Subcutaneous adipose tissue (tissue), 4 donors: ENCODE results near the gene ZNF830. TPM values are rescaled to one million over a fixed set of nuclear protein-coding genes. Genes with fewer than 3 reads are reported as not detected.

ENCODE experiments used
- total RNA-seq, 4 donors: library from RNA; depleted of rRNA; stranded (reverse); fragments of >200 nt; gene quantifications; one replicate each; pipeline ENCODE4 v1.1.0, GENCODE V29; 2016
- TF ChIP-seq, protein P1 (sequence below): fragments of 450-650 bp; IDR thresholded peaks from one replicate; pipeline ENCODE4 v1.5.1; 2016; ENCODE audit warnings: low read depth, mild to moderate bottlenecking, control low read depth, antibody characterized with exemption, moderate library complexity

The ZNF830 gene, protein sequence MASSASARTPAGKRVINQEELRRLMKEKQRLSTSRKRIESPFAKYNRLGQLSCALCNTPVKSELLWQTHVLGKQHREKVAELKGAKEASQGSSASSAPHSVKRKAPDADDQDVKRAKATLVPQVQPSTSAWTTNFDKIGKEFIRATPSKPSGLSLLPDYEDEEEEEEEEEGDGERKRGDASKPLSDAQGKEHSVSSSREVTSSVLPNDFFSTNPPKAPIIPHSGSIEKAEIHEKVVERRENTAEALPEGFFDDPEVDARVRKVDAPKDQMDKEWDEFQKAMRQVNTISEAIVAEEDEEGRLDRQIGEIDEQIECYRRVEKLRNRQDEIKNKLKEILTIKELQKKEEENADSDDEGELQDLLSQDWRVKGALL
- total RNA-seq: 10 to 100 TPM in 1 of 4 donors, 1 to 10 TPM in 3; 8.5 to 10.7 (median 9.6) TPM

GRCh38 chr17:34961093-34961911 is at the start of gene ZNF830, which contains the start of gene CCT6B:
Gene ZNF830, plus strand, starts transcription at chr17:34961540. Its CDS starts 27 bp downstream, at chr17:34961567.
Gene CCT6B, minus strand, starts transcription at chr17:34961460. Its CDS starts 67 bp downstream, at chr17:34961393.
- TF ChIP-seq, protein P1, sequence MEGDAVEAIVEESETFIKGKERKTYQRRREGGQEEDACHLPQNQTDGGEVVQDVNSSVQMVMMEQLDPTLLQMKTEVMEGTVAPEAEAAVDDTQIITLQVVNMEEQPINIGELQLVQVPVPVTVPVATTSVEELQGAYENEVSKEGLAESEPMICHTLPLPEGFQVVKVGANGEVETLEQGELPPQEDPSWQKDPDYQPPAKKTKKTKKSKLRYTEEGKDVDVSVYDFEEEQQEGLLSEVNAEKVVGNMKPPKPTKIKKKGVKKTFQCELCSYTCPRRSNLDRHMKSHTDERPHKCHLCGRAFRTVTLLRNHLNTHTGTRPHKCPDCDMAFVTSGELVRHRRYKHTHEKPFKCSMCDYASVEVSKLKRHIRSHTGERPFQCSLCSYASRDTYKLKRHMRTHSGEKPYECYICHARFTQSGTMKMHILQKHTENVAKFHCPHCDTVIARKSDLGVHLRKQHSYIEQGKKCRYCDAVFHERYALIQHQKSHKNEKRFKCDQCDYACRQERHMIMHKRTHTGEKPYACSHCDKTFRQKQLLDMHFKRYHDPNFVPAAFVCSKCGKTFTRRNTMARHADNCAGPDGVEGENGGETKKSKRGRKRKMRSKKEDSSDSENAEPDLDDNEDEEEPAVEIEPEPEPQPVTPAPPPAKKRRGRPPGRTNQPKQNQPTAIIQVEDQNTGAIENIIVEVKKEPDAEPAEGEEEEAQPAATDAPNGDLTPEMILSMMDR: no peak

GRCh38 chr17:34913001-34913400 is 48.3 kb upstream of the ZNF830 start:
- TF ChIP-seq, protein P1: no peak

- TF ChIP-seq, protein P1: no peak
Measured at GRCh38 chr17:34916120-34916519, 45.2 kb upstream of the ZNF830 start.

DNA sequence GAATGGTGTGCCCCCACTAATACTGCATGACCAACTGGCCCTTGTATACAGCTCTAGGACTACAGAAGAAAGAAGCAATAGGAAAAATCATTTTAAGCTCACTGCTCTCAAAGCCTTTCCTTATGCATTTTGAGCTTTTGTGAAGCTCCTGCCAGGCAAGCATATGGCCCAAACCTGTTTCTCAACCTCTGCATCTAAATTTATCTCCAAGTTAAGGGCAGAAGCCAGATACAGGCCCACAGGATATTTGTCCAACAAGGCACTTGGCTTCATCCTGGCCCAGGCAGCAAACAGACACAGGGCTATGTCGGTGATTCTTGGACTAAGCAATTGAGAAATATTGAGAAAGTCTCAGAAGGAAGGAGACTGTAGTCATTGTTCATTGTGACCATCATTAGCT is 44.0 kb upstream of the ZNF830 start:
- TF ChIP-seq, protein P1: no peak

DNA sequence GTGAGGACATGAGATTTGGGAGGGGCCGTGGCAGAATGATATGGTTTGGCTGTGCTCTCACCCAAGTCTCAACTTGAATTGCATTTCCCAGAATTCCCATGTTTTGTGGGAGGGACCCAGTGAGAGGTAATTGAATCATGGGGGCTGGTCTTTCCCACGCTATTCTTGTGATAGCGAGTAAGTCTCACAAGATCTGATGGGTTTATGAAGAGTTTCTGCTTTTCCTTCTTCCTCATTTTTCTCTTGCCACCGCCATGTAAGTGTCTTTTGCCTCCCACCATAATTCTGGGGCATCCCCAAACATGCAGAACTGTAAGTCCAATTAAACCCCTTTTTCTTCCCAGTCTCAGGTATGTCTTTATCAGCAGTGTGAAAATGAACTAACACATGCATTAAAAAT is 40.7 kb upstream of the ZNF830 start:
- TF ChIP-seq, protein P1: no peak

DNA sequence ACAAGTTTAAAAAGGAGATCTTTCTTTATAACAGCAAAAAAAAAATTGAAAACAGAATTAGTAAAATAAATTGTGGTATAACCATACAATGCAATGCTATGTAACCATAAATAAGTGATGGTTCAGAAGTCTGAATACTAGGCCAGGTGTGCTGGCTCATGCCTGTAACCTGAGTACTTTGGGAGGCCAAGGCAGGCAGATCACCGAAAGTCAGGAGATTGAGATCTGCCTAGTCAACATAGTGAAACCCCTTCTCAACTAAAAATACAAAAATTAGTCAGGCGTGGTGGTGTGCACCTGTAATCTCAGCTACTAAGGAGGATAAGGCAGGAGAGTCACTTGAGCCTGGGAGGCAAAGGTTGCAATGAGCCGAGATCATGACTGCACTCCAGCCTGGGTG is 34.7 kb upstream of the ZNF830 start:
- TF ChIP-seq, protein P1: no peak

DNA sequence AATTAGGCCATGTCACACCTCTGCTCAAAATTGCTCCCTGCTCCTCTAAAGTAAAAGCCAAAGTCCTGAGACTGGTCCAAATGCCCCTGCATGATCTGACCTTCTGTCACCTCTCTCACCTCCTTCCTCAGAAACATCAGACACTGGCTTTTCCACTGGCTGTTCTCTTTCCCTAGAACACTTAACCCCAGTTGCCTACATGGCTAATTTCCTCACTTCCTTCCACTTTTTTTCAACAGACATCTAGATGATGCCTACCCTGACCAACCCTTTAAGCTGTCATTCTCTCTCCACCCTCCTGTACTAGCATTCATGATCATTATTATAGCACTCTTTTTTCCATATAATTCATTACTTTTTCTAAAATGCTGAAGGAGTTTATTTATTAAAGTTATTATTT is 31.1 kb upstream of the ZNF830 start:
- TF ChIP-seq, protein P1: no peak
